Measurements from ENCODE around the gene TNNI2.

Gene TNNI2

DNA sequence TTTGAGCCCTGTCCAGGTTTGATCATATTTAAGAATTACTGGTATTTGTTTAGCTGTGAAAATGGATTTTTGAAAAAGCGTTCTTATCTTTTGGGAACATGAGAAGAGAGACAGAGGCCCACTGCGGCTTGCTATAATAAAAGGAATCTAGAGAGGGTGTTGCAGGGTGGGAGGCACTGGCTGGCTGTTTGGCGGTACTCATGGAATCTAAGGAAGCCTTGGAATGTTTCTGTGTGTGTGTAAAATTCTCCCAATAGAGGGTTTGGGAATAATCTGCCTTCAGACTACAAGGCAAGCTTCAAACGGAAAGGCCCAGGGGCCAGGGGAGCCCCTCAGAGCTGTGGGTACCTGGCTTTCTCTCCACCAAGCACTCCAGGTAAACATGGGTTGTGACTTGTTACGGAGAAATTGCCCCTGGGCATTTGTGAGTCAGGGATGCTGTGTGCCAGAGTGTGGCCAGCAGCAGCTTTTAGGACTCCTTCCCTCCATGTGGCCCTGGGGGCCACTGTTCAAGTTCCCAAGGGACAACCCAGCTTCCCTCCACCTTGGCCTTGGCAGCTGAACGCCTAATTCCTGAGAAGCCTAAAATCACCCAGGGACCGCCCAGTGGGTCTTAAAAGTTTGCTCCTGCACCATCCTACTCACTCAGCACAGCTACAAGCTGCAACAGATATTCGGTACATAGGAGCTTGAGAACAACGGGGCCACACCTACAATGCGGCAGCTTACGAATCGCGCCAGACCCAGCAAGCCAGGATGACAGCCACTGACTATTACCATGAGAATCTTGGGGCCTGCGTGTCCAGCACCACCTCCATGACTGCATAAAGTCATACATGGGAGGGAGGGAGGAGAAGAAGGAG lies 18.1 kb upstream of the TNNI2 start:
- in situ Hi-C loops (cut with MboI; ENCODE audit: low sequenced_read_pairs): no loop called here

- in situ Hi-C loops (cut with MboI; ENCODE audit: low sequenced_read_pairs): no loop called here
Measured at GRCh38 chr11:1821562-1821961, 17.2 kb upstream of the TNNI2 start.

- in situ Hi-C loops (cut with MboI; ENCODE audit: low sequenced_read_pairs): no loop called here
Measured at GRCh38 chr11:1822648-1823375, 16.0 kb upstream of the TNNI2 start.

DNA sequence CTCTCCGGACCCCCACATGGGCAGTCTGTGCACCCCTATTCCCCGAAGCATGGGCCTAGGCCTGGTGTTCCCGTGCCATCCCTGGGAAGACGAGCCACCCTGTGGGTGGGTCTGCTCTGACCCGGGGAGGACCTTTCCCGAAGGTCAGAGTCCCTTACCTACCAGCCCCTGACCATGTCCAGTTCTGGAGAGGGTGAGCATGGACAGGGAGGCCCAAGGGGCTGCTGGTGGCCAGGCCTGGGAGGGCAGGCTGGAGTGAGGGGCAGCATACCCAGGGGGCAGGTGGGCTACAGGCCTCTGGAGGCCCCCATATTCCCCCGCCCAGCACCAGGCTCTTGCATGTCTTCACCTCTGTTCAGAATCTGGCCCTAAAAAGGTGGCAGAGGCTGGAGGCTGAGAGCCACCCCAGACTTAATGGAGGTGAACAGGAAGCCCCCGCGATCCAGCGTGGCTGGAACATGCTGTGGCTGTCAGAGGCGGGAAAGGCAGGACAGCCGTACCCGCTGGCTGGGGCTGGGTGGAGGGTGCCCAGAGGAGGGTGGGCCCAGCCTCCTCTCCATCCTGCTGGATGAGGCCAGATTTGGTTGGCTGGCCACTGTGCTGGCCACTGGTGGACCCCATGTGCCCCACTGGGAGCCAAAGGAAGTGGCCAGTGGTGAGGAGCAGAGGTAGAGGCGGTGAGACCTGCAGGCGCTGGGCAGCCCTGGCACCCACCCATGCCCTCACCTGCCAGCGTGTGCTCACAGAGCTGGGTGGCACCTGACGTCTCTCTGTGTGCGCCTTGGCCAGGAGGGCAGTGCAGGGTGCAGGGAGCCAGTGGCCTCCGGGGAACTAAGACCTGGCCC lies 15.2 kb upstream of the TNNI2 start:
- in situ Hi-C loops (cut with MboI; ENCODE audit: low sequenced_read_pairs): no loop called here

GRCh38 chr11:1824221-1825038 lies 14.4 kb upstream of the TNNI2 start:
- in situ Hi-C loops (cut with MboI; ENCODE audit: low sequenced_read_pairs): loop anchor here (25.0 kb wide), 1 partner anchor 338 kb away; the partner anchor contains the start of genes INS and TH

- in situ Hi-C loops (cut with MboI; ENCODE audit: low sequenced_read_pairs): loop anchor here (25.0 kb wide), 1 partner anchor 337 kb away; the partner anchor contains the start of genes INS and TH
Measured at GRCh38 chr11:1825039-1825740, 13.6 kb upstream of the TNNI2 start.

GRCh38 chr11:1825785-1826451 lies 12.9 kb upstream of the TNNI2 start:
- in situ Hi-C loops (cut with MboI; ENCODE audit: low sequenced_read_pairs): loop anchor here (25.0 kb wide), 1 partner anchor 336 kb away; the partner anchor contains the start of genes INS and TH

- in situ Hi-C loops (cut with MboI; ENCODE audit: low sequenced_read_pairs): loop anchor here (25.0 kb wide), 1 partner anchor 336 kb away; the partner anchor contains the start of genes INS and TH
Measured at GRCh38 chr11:1826552-1827094, 12.2 kb upstream of the TNNI2 start.

- in situ Hi-C loops (cut with MboI; ENCODE audit: low sequenced_read_pairs): loop anchor here (25.0 kb wide), 1 partner anchor 335 kb away; the partner anchor contains the start of genes INS and TH
Measured at GRCh38 chr11:1827095-1827813, 11.5 kb upstream of the TNNI2 start.

- in situ Hi-C loops (cut with MboI; ENCODE audit: low sequenced_read_pairs): loop anchor here (25.0 kb wide), 1 partner anchor 334 kb away; the partner anchor contains the start of genes INS and TH
Measured at GRCh38 chr11:1827931-1828330, 10.8 kb upstream of the TNNI2 start.

DNA sequence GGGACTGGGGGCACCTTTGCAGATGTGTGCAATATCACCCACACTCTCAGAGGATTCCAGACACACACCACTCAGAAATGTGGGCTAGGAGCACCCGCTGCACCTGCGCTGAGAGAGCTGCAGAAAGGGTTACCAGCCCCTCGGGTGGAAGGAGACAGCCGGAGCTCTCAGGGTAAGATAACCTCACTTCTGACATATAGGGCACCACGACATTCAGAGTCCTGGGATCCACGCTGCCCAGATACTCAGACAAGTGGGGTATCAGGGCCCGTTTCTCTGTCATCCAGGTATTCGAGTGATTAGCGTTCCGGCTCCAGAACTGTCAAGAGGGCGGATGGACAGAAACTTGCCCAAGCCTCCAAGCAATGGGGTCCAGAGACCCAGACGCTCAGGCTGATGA lies 10.2 kb upstream of the TNNI2 start:
- in situ Hi-C loops (cut with MboI; ENCODE audit: low sequenced_read_pairs): loop anchor here (25.0 kb wide), 1 partner anchor 334 kb away; the partner anchor contains the start of genes INS and TH

DNA sequence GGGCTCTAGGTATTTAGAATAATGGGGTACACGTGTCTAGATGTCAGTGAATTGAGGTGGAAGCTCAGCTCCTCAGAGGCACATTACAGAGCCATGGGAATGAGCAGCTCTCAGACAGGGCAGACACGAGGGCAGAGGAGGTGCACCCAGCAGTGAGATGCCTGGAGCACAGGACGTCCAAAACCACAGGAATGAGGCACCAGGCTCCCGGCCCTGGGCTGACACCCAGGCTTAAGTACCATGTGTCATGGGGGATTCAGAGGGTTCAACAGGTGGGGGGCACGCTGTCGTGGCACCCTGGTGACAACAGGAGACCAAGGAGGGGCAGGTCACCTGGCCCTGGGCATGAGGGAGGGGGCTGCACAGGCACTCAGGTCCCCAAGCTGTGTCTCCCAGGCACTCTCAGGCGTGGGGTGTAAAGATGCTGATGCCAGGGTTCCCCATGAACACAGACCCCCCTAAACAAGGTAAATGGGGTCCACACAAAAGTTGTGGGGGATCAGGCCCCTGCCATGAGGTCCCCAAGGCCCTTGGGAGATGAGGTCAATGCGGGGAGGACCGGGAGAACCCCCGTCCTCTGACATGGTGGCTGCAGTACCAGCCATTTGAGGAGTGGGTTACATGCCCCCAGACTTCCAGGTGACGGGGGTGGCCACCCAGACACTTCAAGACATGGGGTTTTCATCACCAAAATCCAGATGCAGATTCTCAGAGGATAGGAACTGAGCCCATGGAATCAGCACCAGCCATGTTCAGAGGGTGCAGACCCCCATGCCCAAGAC lies 9.6 kb upstream of the TNNI2 start:
- in situ Hi-C loops (cut with MboI; ENCODE audit: low sequenced_read_pairs): loop anchor here (25.0 kb wide), 1 partner anchor 333 kb away; the partner anchor contains the start of genes INS and TH

DNA sequence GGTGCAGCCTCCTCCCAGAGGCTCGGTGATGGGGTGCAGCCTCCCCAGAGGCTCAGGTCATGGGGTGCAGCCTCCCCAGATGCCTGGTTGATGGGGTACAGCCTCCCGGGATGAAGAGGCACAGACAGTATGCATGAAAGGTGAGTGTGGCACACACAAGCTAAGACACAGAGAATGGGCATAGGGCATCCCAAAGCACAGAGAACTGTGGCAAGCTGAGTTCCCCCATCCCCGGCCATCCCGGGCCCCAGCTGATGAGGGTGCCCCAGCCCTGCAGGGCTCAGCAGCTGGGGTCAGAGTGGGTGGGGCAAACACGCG lies 8.8 kb upstream of the TNNI2 start:
- in situ Hi-C loops (cut with MboI; ENCODE audit: low sequenced_read_pairs): loop anchor here (10.0 to 25.0 kb wide), 2 partner anchors 135 to 332 kb away; partner anchors contain the start of genes INS, KRTAP5-6 and TH

- in situ Hi-C loops (cut with MboI; ENCODE audit: low sequenced_read_pairs): loop anchor here (10.0 to 25.0 kb wide), 2 partner anchors 136 to 332 kb away; partner anchors contain the start of genes INS, KRTAP5-6 and TH
Measured at GRCh38 chr11:1830322-1831223, 8.2 kb upstream of the TNNI2 start.

- in situ Hi-C loops (cut with MboI; ENCODE audit: low sequenced_read_pairs): loop anchor here (10.0 to 25.0 kb wide), 2 partner anchors 137 to 331 kb away; partner anchors contain the start of genes INS, KRTAP5-6 and TH
Measured at GRCh38 chr11:1831338-1832210, 7.2 kb upstream of the TNNI2 start.
